ENCODE measurements around the gene PROSER2. TPM values are rescaled to one million over a fixed set of nuclear protein-coding genes. Genes with fewer than 3 reads are reported as not detected.
A peak's percentile ranks its signal among the peaks of the same experiment; 100 is the strongest.
"Not testable (repeated sequence)": the region's sequence is repeated elsewhere in the genome, so short reads cannot be mapped to it uniquely, and the experiment has no call there.

PROSER2 gene
- total and polyA plus RNA-seq, 4 donors = 6.5 to 24.9 (median 9.9) TPM

GRCh38 chr10:11851910-11852309 lies 28.8 kb downstream of the PROSER2 start:
- no peaks in the 10 kb centered on the region for H3K4me1 ChIP-seq (ENCODE audit: control insufficient read depth in 4 of 4, insufficient read depth in 4 of 4, low read length in 3 of 4)
- 94% methylated on average over 13 of the region's 13 CpGs for WGBS
- TF ChIP-seq MAX (IDR thresholded peaks at IDR 0.05) (no peak), CTCF (IDR thresholded peaks at IDR 0.05; ENCODE audit: low read depth, low read length, missing input control) (no peak), YY1 (IDR thresholded peaks at IDR 0.05) (no peak), HNF4A (conservative IDR thresholded peaks at IDR 0.05) (no peak), ATF3 (IDR thresholded peaks at IDR 0.05) (no peak), FOXA2 (IDR thresholded peaks at IDR 0.05) (no peak), NR2F2 (IDR thresholded peaks at IDR 0.05) (no peak), TAF1 (conservative IDR thresholded peaks at IDR 0.05) (no peak), RAD21 (IDR thresholded peaks at IDR 0.05) (no peak), JUND (IDR thresholded peaks at IDR 0.05) (no peak), HNF4G (IDR thresholded peaks at IDR 0.05) (no peak), ZBTB33 (IDR thresholded peaks at IDR 0.05) (no peak)
- no peak for DNase-seq (ENCODE audit: low spot score)
- no peaks in the 10 kb centered on the region for H3K9me3 ChIP-seq (ENCODE audit: control insufficient read depth in 4 of 4, low read length in 3 of 4)
- H3K27me3 ChIP-seq (ENCODE audit: control insufficient read depth in 4 of 4, insufficient read depth in 4 of 4, low read length in 3 of 4) = no peaks in the 10 kb centered on the region
- no peak overlapping the region for H3K4me3 ChIP-seq (ENCODE audit: low read depth in 1 of 3, low read length in 3 of 3)
- H3K36me3 ChIP-seq (ENCODE audit: control insufficient read depth in 4 of 4, insufficient read depth in 3 of 4, low read depth in 1 of 4, low read length in 3 of 4) = peaks cover 2 to 45% (median 22%) of the 10 kb centered on the region in 4 donors
- no peak overlapping the region for H3K27ac ChIP-seq (ENCODE audit: low read depth in 1 of 2, low read length in 2 of 2)
- no peak overlapping the region for H3K9ac ChIP-seq (ENCODE audit: low read depth in 1 of 2, low read length in 2 of 2)

GRCh38 chr10:11852637-11853036 lies 29.5 kb downstream of the PROSER2 start:
- not testable (repeated sequence) for H3K4me1 ChIP-seq (ENCODE audit: control insufficient read depth in 4 of 4, insufficient read depth in 4 of 4, low read length in 3 of 4); DNase-seq (ENCODE audit: low spot score); H3K9me3 ChIP-seq (ENCODE audit: control insufficient read depth in 4 of 4, low read length in 3 of 4); H3K4me3 ChIP-seq (ENCODE audit: low read depth in 1 of 3, low read length in 3 of 3); H3K27ac ChIP-seq (ENCODE audit: low read depth in 1 of 2, low read length in 2 of 2); H3K9ac ChIP-seq (ENCODE audit: low read depth in 1 of 2, low read length in 2 of 2); H3K27me3 ChIP-seq (ENCODE audit: control insufficient read depth in 4 of 4, insufficient read depth in 4 of 4, low read length in 3 of 4)
- H3K36me3 ChIP-seq (ENCODE audit: control insufficient read depth in 4 of 4, insufficient read depth in 3 of 4, low read depth in 1 of 4, low read length in 3 of 4) = peaks cover 2 to 49% (median 24%) of the 10 kb centered on the region in 4 donors
- 96% methylated on average over 13 of the region's 13 CpGs for WGBS

- Histone ChIP-seq H3K36me3 (ENCODE audit: control insufficient read depth in 4 of 4, insufficient read depth in 3 of 4, low read depth in 1 of 4, low read length in 3 of 4) (peaks cover 2 to 49% (median 26%) of the 10 kb centered on the region in 4 donors), H3K27me3 (ENCODE audit: control insufficient read depth in 4 of 4, insufficient read depth in 4 of 4, low read length in 3 of 4) (no peaks in the 10 kb centered on the region), H3K9me3 (ENCODE audit: control insufficient read depth in 4 of 4, low read length in 3 of 4) (no peaks in the 10 kb centered on the region), H3K4me3 (ENCODE audit: low read depth in 1 of 3, low read length in 3 of 3) (no peak overlapping the region), H3K9ac (ENCODE audit: low read depth in 1 of 2, low read length in 2 of 2) (no peak overlapping the region), H3K4me1 (ENCODE audit: control insufficient read depth in 4 of 4, insufficient read depth in 4 of 4, low read length in 3 of 4) (peaks cover 0 to 6% (median 2%) of the 10 kb centered on the region in 4 donors), H3K27ac (ENCODE audit: low read depth in 1 of 2, low read length in 2 of 2) (no peak overlapping the region)
- DNase-seq (ENCODE audit: low spot score) = no peak
- TF ChIP-seq JUND (IDR thresholded peaks at IDR 0.05) = no peak
- peak in 1 of 2 donors; percentile 19 for TF ChIP-seq RAD21 (IDR thresholded peaks at IDR 0.05)
- 97% methylated on average over 11 of the region's 11 CpGs for WGBS
These were observed 30.3 kb downstream of the PROSER2 start for GRCh38 chr10:11853468-11853867.

Measured in liver (tissue), 9 donors.